H9 (cell line): Measurements from ENCODE around the gene DNAH1. TPM values are rescaled to one million over a fixed set of nuclear protein-coding genes. Genes with fewer than 3 reads are reported as not detected.
A peak's percentile ranks its signal among the peaks of the same experiment; 100 is the strongest.

Experiments
- DNase-seq: peaks from one replicate; pipeline ENCODE4 v3.0.0-alpha.2; 2017
- H2AFZ ChIP-seq: one replicate; pipeline ENCODE4 v1.6.1; 2013; ENCODE audit warnings: mild to moderate bottlenecking, low read length, control low read depth, moderate library complexity
- H2AK5ac ChIP-seq: 2 replicates; pipeline ENCODE4 v1.6.1; 2013; ENCODE audit warnings: low read length, control low read depth, mixed read lengths; ENCODE audit not compliant: insufficient read length
- H2BK120ac ChIP-seq: one replicate; pipeline ENCODE4 v1.6.1; 2013; ENCODE audit warnings: low read depth, mild to moderate bottlenecking, low read length, control low read depth, inconsistent platforms; ENCODE audit not compliant: poor library complexity, severe bottlenecking
- H2BK12ac ChIP-seq: 2 replicates; pipeline ENCODE4 v1.6.1; 2013; ENCODE audit warnings: low read length, control low read depth, mixed read lengths, low read depth; ENCODE audit not compliant: insufficient read length
- H2BK15ac ChIP-seq: 2 replicates; pipeline ENCODE4 v1.6.1; 2013; ENCODE audit warnings: low read depth, low read length, control low read depth
- H2BK20ac ChIP-seq: one replicate; pipeline ENCODE4 v1.6.1; 2013; ENCODE audit warnings: low read depth, mild to moderate bottlenecking, low read length, control low read depth, inconsistent platforms; ENCODE audit not compliant: poor library complexity, severe bottlenecking
- H2BK5ac ChIP-seq: 2 replicates; pipeline ENCODE4 v1.6.1; 2013; ENCODE audit warnings: low read length, control low read depth, mixed read lengths; ENCODE audit not compliant: insufficient read length
- H3K14ac ChIP-seq: 2 replicates; pipeline ENCODE4 v1.6.1; 2013; ENCODE audit warnings: low read length, control low read depth; ENCODE audit not compliant: insufficient read depth
- H3K18ac ChIP-seq: 2 replicates; pipeline ENCODE4 v1.6.1; 2013; ENCODE audit warnings: low read depth, mild to moderate bottlenecking, mixed read lengths, low read length, control low read depth; ENCODE audit not compliant: insufficient read length
- H3K23ac ChIP-seq: 2 replicates; pipeline ENCODE4 v1.6.1; 2013; ENCODE audit warnings: low read length, control low read depth, mixed read lengths, low read depth; ENCODE audit not compliant: insufficient read length
- H3K23me2 ChIP-seq: 2 replicates; pipeline ENCODE4 v1.6.1; 2013; ENCODE audit warnings: low read depth, mild to moderate bottlenecking, mixed read lengths, low read length, control low read depth; ENCODE audit not compliant: insufficient read length, poor library complexity, severe bottlenecking
- H3K27ac ChIP-seq: 2 replicates; pipeline ENCODE4 v1.5.1; 2013; ENCODE audit warnings: low read length, control low read depth, mixed read lengths, low read depth; ENCODE audit not compliant: insufficient read length
- H3K27me3 ChIP-seq: 2 replicates; pipeline ENCODE4 v1.6.1; 2013; ENCODE audit warnings: low read length, control low read depth, inconsistent platforms; ENCODE audit not compliant: insufficient read depth
- H3K4ac ChIP-seq: 2 replicates; pipeline ENCODE4 v1.6.1; 2013; ENCODE audit warnings: low read depth, mild to moderate bottlenecking, control low read depth, inconsistent platforms, low read length, moderate library complexity
- H3K4me1 ChIP-seq: 2 replicates; pipeline ENCODE4 v1.6.1; 2013; ENCODE audit warnings: low read length, control low read depth, inconsistent platforms; ENCODE audit not compliant: insufficient read depth
- H3K4me2 ChIP-seq: 2 replicates; pipeline ENCODE4 v1.6.1; 2013; ENCODE audit warnings: low read length, control low read depth, mixed read lengths; ENCODE audit not compliant: insufficient read length, insufficient read depth
- H3K56ac ChIP-seq: 2 replicates; pipeline ENCODE4 v1.6.1; 2013; ENCODE audit warnings: low read depth, mild to moderate bottlenecking, mixed read lengths, low read length, control low read depth; ENCODE audit not compliant: insufficient read length
- H3K79me1 ChIP-seq: 2 replicates; pipeline ENCODE4 v1.6.1; 2013; ENCODE audit warnings: low read depth, mild to moderate bottlenecking, moderate library complexity, low read length, control low read depth, inconsistent platforms; ENCODE audit not compliant: insufficient read depth, poor library complexity, severe bottlenecking
- H3K79me2 ChIP-seq: 2 replicates; pipeline ENCODE4 v1.6.1; 2013; ENCODE audit warnings: low read length, control low read depth, inconsistent platforms; ENCODE audit not compliant: insufficient read depth
- H3K9ac ChIP-seq: 2 replicates; pipeline ENCODE4 v1.6.1; 2013; ENCODE audit warnings: low read length, control low read depth, mixed read lengths; ENCODE audit not compliant: insufficient read length; ENCODE audit errors: extremely low read depth
- H3K9me3 ChIP-seq: one replicate; pipeline ENCODE4 v1.6.1; 2013; ENCODE audit warnings: low read depth, low read length, inconsistent platforms; ENCODE audit not compliant: control insufficient read depth
- H3T11ph ChIP-seq: one replicate; pipeline ENCODE4 v1.6.1; 2013; ENCODE audit warnings: mild to moderate bottlenecking, low read length, control low read depth, inconsistent platforms
- H4K20me1 ChIP-seq: one replicate; pipeline ENCODE4 v1.6.1; 2013; ENCODE audit not compliant: control insufficient read depth, insufficient read length, insufficient read depth
- H4K5ac ChIP-seq: 2 replicates; pipeline ENCODE4 v1.6.1; 2013; ENCODE audit warnings: low read depth, mild to moderate bottlenecking, mixed read lengths, low read length, control low read depth; ENCODE audit not compliant: insufficient read length
- H4K8ac ChIP-seq: replicated peaks from 2 replicates; pipeline ENCODE4 v1.6.1; 2013; ENCODE audit warnings: low read length, control low read depth, mixed read lengths, low read depth; ENCODE audit not compliant: insufficient read length
- H4K91ac ChIP-seq: 2 replicates; pipeline ENCODE4 v1.6.1; 2013; ENCODE audit warnings: low read depth, mild to moderate bottlenecking, moderate library complexity, mixed read lengths, low read length, control low read depth; ENCODE audit not compliant: insufficient read length
- H3K27ac Mint-ChIP-seq, 3 experiments: 2 replicates in 2 of 3; 3 replicates in 1 of 3; pipeline ENCODE4 v1.8.0; 2020 to 2021; ENCODE audit warnings: mixed read lengths in 3 of 3, mild to moderate bottlenecking in 1 of 3, moderate library complexity in 1 of 3
- H3K27me3 Mint-ChIP-seq: 2 replicates; pipeline ENCODE4 v1.8.0; 2021; ENCODE audit warnings: low read depth, mild to moderate bottlenecking, moderate library complexity, mixed read lengths
- H3K36me3 Mint-ChIP-seq, 3 experiments: 2 replicates in 2 of 3; 3 replicates in 1 of 3; pipeline ENCODE4 v1.8.0; 2020 to 2021; ENCODE audit warnings: low read depth in 3 of 3, mixed read lengths in 3 of 3; ENCODE audit not compliant: insufficient read depth in 1 of 3
- H3K4me1 Mint-ChIP-seq, 2 experiments: 2 replicates each; pipeline ENCODE4 v1.8.0; 2020; ENCODE audit warnings: mixed read lengths in 2 of 2
- H3K4me3 Mint-ChIP-seq, 2 experiments: 2 replicates in 1 of 2; 3 replicates in 1 of 2; pipeline ENCODE4 v1.8.0; 2020 to 2021; ENCODE audit warnings: mild to moderate bottlenecking in 2 of 2, mixed read lengths in 2 of 2, moderate library complexity in 1 of 2
- H3K9me3 Mint-ChIP-seq, 2 experiments: 2 replicates in 1 of 2; 3 replicates in 1 of 2; pipeline ENCODE4 v1.8.0; 2020; ENCODE audit warnings: mild to moderate bottlenecking in 2 of 2, mixed read lengths in 2 of 2, moderate library complexity in 1 of 2
- CTCF ChIP-seq: fragments of 200-600 bp; sonication (generic); conservative IDR thresholded peaks from 3 replicates; pipeline ENCODE4 v1.8.0; 2021; ENCODE audit warnings: antibody characterized with exemption, mild to moderate bottlenecking
- WGBS: extraction: QIAGEN DNeasy Blood & Tissue Kit; methylation state at CpG from one replicate; pipeline ENCODE4 v1.1.7; 2013; ENCODE audit warnings: missing lambda C conversion rate, low lambda C conversion rate, mixed read lengths; ENCODE audit not compliant: insufficient read length; ENCODE audit errors: extremely low coverage; 5-methylcytosine and 5-hydroxymethylcytosine counted together
- total RNA-seq: library from RNA; stranded (reverse); gene quantifications from 2 replicates; pipeline ENCODE4 v1.2.1, GENCODE V29; 2021

DNAH1 gene
- total RNA-seq, 1 experiment from 2014 or later: 2.0 TPM

GRCh38 chr3:52313188-52313773 is 2.8 kb upstream of the DNAH1 start:
- no peak overlapping the region for H2BK20ac ChIP-seq
- no peaks in the 10 kb centered on the region for H3K79me2 ChIP-seq
- TF ChIP-seq CTCF: no peak
- peaks cover 6% of the 10 kb centered on the region for H3K23me2 ChIP-seq
- no peak overlapping the region for H3K56ac ChIP-seq
- no peak overlapping the region for H3K4ac ChIP-seq
- no peak overlapping the region for H3K27ac ChIP-seq
- H3K18ac ChIP-seq: no peak overlapping the region
- H2BK15ac ChIP-seq: no peak overlapping the region
- no peaks in the 10 kb centered on the region for H4K20me1 ChIP-seq
- no peaks in the 10 kb centered on the region for H3K9me3 Mint-ChIP-seq
- H3K27ac Mint-ChIP-seq: peak overlapping the region in 1 of 3 experiments; percentile 43; a peak in 2 of 7 replicates
- H3K36me3 Mint-ChIP-seq: no peaks in the 10 kb centered on the region; a peak in 1 of 7 replicates
- H2AFZ ChIP-seq: no peak overlapping the region
- H3K9me3 ChIP-seq: no peaks in the 10 kb centered on the region
- H3K4me3 Mint-ChIP-seq: no peak overlapping the region
- H3K23ac ChIP-seq: no peak overlapping the region
- H3K4me1 ChIP-seq: no peaks in the 10 kb centered on the region
- no peak overlapping the region for H2AK5ac ChIP-seq
- no peak overlapping the region for H4K5ac ChIP-seq
- peaks cover 4 to 13% of the 10 kb centered on the region in 2 experiments for H3K4me1 Mint-ChIP-seq
- H3K27me3 Mint-ChIP-seq: peaks cover 20% of the 10 kb centered on the region
- H2BK5ac ChIP-seq: no peak overlapping the region
- no peak overlapping the region for H3K14ac ChIP-seq
- no peak for DNase-seq
- H3K79me1 ChIP-seq: no peaks in the 10 kb centered on the region
- H3T11ph ChIP-seq: no peak overlapping the region
- WGBS: no CpG with 5 or more reads among the region's 2 CpGs
- H4K8ac ChIP-seq: no peak overlapping the region
- no peak overlapping the region for H2BK12ac ChIP-seq
- no peak overlapping the region for H3K4me2 ChIP-seq
- H4K91ac ChIP-seq: no peak overlapping the region
- H2BK120ac ChIP-seq: no peak overlapping the region
- no peak overlapping the region for H3K9ac ChIP-seq
- no peaks in the 10 kb centered on the region for H3K27me3 ChIP-seq
